Measurements from ENCODE around the gene LDHB.
"Not testable (repeated sequence)": the region's sequence is repeated elsewhere in the genome, so short reads cannot be mapped to it uniquely, and the experiment has no call there.

The LDHB gene

DNA sequence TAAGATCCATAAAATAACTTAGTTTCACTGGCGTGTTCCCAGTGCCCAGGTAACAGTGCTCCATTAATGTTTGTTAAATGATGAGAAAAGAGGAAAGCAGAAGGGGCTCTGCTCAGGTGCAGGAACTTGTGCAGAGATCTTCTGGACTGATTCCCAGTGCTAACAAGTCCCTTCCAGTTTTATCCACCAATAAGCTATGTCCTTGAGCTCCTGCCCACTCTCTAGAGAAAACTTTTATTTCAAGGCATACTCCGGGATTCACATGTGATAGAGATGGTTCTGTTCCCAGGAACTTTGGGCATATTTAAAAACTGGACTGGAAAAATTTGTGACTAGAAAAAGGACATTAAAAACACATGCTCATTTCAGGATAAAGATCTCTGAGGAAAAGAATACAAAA is 54.9 kb downstream of the LDHB start:
- DNase-seq (ENCODE audit: low read depth), result no peak
- H3K4me3 ChIP-seq (ENCODE audit: low read length), result no peak overlapping the region
- TF ChIP-seq, protein P1, sequence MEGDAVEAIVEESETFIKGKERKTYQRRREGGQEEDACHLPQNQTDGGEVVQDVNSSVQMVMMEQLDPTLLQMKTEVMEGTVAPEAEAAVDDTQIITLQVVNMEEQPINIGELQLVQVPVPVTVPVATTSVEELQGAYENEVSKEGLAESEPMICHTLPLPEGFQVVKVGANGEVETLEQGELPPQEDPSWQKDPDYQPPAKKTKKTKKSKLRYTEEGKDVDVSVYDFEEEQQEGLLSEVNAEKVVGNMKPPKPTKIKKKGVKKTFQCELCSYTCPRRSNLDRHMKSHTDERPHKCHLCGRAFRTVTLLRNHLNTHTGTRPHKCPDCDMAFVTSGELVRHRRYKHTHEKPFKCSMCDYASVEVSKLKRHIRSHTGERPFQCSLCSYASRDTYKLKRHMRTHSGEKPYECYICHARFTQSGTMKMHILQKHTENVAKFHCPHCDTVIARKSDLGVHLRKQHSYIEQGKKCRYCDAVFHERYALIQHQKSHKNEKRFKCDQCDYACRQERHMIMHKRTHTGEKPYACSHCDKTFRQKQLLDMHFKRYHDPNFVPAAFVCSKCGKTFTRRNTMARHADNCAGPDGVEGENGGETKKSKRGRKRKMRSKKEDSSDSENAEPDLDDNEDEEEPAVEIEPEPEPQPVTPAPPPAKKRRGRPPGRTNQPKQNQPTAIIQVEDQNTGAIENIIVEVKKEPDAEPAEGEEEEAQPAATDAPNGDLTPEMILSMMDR (IDR thresholded peaks at IDR 0.05; ENCODE audit: insufficient read depth, low read depth, low read length, missing control alignments), result no peak

DNA sequence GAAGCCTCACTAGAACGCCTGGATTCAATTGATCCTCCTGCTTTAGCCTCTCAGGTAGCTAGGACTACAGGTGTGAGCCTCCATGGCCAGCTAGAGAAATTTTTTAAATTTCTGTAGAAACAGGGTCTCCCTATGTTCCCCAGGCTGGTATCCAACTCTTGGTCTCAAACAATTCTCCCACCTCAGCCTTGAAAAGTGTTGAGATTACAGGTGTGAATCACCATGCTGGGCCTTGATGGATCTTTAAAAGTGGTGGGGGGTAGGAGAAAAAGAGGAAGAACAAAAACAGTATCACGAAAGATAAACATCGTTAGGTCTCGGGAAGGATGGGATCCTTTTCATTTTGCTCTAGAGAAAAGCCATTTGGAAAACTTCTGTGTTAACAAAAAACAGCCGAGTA is 57.4 kb downstream of the LDHB start:
- TF ChIP-seq, protein P1 (IDR thresholded peaks at IDR 0.05; ENCODE audit: insufficient read depth, low read depth, low read length, missing control alignments), result no peak
- H3K4me3 ChIP-seq (ENCODE audit: low read length), result no peak overlapping the region
- DNase-seq (ENCODE audit: low read depth), result no peak

DNA sequence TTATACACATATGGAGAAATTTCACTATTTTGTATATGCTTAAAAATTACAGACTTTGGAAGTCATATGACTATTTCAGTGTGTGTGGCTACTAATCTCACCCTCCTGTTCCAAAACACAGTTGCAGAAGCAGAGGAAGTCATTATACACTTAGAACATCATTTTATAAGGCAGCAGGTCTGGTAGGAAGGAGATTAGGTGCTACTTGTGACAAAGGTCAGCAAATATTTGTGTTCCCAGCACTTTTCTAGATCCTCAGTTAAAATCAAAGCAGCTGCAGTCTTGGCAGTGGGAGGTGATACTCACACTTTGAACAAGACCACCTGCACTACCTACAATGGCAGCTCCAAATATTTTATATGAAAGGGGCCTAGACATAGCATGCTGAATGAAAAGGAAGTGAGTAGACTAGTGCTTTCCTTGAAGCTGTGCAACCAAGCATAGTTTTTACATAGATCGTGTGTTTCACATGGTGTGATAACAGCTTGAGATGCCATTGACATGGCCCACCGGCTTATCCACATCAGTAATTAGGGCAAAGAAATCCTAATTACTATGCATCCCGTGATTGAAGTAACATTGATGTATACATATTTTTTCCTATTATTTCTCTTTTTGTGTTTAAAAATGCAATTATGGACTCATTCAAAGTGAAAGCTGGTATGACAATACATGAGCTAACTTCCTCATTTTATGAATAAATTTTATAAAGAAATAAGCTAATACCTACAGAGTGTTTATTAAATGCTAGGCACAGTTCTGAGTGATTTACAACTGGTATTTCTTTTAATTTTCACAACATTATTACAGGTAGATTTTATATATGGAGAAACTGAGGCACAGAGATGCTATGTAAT is 58.3 kb downstream of the LDHB start:
- TF ChIP-seq, protein P1 (IDR thresholded peaks at IDR 0.05; ENCODE audit: insufficient read depth, low read depth, low read length, missing control alignments), result no peak
- no peak overlapping the region for H3K4me3 ChIP-seq (ENCODE audit: low read length)
- DNase-seq (ENCODE audit: low read depth), result no peak

DNA sequence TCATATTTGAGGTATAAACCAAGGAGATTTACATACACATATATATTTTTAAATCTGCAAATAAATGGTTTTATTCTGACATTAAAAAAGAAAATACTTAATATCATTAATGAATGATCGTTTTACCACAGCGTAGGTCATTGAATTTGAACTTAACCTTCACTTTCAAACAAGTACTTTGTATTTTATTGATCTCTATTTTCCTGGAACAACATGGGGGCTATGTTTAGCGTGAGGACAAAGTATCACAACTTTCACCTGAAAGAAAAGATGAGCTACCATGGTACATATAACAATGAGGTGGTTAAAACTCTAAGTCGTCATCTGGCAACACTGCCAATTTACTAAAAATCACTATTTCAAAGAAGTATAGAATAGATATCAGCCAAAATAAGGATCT is 59.0 kb downstream of the LDHB start:
- no peak overlapping the region for H3K4me3 ChIP-seq (ENCODE audit: low read length)

DNA sequence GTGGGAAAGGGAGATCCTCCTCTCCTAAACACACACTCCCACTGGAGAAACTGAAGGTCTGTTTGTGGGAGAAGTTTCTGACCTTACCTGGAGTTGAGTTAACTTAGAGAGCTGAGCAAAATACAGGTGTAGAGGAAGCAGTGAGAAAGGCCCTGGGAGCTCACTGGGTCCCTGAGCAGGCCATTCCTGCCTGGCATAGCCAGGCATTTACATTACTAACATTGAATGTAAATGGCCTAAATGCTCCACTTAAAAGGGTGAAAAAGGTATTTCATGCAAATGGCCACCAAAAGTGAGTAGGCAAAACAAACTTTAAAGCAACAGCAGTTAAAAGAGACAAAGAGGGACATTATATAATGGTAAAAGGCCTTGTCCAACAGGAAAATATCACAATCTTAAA is 62.3 kb downstream of the LDHB start:
- not testable (repeated sequence) for H3K4me3 ChIP-seq (ENCODE audit: low read length); DNase-seq (ENCODE audit: low read depth)

More for the DNA sequence above, 59.0 kb downstream of the LDHB start:
- TF ChIP-seq, protein P1 (IDR thresholded peaks at IDR 0.05; ENCODE audit: insufficient read depth, low read depth, low read length, missing control alignments), result no peak
- DNase-seq (ENCODE audit: low read depth), result no peak

DNA sequence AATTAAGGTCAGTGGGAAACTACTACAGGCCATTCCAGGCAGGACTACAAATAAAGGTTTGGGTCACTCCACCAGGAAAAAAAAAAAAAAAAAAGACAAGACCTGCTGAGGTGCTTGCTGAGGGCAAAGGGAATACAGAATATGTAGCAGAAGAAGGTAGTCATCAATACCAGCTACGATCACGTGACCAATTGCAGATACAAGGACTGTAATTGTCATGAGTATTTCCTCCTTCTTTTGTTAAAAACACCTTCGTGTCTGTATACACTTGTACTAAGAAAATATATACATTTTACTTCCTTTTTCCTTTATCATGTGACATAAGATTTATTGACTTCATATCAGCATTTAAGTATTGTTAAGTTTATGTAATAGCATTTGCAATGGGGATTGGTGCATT is 72.2 kb downstream of the LDHB start:
- H3K4me3 ChIP-seq (ENCODE audit: low read length), result no peak overlapping the region
- no peak for DNase-seq (ENCODE audit: low read depth)
- TF ChIP-seq, protein P1 (IDR thresholded peaks at IDR 0.05; ENCODE audit: insufficient read depth, low read depth, low read length, missing control alignments), result no peak

Measured in epithelial cell of esophagus (primary cell).